Subcutaneous preadipocyte (primary cell): ENCODE data around the gene TMEM87A. TPM values are rescaled to one million over a fixed set of nuclear protein-coding genes. Genes with fewer than 3 reads are reported as not detected.

Experiments used
- small RNA-seq: library from RNA; depleted of rRNA; stranded (forward); fragments of <200 nt; gene quantifications from one replicate; pipeline ENCODE3, GENCODE V24; 2012
- total RNA-seq: library from RNA; depleted of rRNA; stranded (reverse); fragments of >200 nt; gene quantifications from 2 replicates; pipeline ENCODE4 v1.2.3, GENCODE V29; 2012

TMEM87A gene, protein sequence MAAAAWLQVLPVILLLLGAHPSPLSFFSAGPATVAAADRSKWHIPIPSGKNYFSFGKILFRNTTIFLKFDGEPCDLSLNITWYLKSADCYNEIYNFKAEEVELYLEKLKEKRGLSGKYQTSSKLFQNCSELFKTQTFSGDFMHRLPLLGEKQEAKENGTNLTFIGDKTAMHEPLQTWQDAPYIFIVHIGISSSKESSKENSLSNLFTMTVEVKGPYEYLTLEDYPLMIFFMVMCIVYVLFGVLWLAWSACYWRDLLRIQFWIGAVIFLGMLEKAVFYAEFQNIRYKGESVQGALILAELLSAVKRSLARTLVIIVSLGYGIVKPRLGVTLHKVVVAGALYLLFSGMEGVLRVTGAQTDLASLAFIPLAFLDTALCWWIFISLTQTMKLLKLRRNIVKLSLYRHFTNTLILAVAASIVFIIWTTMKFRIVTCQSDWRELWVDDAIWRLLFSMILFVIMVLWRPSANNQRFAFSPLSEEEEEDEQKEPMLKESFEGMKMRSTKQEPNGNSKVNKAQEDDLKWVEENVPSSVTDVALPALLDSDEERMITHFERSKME
- 43.4 and 51.0 TPM in 2 replicates for total RNA-seq

DNA sequence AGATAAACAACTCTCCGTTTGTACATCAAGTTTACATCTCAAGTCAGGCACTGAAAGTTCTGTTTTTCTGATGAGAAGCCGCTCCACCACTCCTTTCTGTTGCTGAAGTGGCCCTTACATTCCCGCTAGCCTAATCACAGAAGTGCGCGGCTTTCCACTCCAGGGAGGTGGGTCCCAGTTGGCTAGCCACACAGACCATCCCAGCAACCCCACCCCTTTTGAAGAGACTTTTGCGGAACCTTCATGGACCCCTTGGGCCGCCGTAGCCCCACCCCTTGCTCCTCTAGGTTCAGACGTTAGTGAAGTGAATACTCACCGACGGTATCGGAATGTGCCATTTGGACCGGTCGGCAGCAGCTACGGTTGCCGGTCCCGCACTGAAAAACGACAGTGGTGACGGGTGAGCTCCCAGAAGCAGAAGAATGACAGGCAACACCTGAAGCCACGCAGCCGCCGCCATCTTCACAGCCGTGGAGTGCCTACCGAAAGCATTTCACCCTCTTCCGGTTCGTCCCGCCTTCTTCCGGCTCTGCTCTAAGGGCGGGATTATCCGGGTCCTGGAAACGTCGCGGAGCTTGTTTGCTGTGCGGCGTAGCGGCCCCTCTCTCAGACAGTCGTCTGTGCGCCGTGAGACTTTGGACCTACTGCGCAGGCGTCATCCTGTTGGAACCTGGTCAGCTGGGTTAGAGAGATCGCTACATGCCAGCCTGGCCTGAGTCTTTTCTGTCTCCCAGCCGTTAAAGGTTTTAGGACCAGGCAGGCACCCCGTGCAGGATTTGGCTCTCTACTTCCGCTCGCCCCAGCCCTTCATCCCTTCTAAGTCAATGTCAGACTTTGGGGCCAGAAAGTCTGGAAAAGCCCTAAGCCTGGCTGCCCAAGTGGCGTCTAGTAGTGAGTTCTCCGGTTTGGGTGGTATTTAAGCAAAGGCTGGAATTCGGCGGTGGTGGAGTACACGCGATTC, at the start of gene TMEM87A, which contains the start of gene GANC:
Gene TMEM87A, minus strand, starts transcription at position 495 of the 961 bp plus-strand sequence. Its CDS starts 35 bp downstream, at position 460.
Gene GANC, plus strand, starts transcription at position 263 of the 961 bp plus-strand sequence. CDS start 1,281 bp downstream, outside the sequence.

DNA sequence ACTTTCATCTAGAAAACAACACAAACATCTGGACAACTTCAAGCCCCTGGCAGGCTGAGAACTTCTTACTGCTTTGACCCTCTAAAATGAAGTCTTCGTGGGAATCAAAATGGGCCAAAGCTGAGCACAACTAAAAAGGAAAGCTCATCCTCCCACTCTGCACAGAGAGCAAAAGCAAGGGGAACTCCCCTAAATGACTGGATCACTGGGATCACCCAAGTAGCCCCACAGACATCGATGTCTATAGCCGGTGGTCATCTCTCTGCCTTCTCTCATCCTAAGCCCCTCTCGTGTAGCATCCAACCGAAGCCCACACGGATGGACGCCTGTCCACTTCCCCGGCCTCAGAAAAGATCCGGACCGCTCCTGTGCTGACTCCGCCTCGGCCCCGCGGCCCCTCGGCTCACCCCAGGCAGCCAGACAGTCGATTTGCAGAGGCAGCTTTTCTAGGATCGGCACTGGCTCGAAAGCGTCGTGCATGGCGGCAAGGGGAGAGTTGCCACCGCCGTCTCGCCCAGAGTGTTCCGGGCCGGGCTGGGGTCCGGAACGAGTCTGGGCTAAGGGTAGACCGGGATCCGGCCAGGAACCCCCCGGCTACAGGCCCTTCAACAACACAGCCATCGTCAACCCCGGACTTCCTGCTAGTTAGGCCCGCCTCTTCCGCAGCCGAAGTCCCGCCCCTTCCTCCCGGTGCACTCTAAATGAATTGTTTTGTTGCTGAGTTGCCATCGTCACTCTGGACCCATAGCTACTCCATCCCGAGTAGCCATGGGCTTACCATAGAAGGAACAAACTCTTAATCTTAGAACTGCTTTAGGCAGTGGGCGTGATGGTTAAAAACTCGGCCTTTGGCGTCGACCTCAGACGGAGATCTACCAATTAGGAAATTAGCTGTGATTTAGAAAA, 65.3 kb downstream of the TMEM87A start, which contains the start of gene VPS39:
Gene VPS39, minus strand, starts transcription at position 631 of the 906 bp plus-strand sequence. Its CDS starts 151 bp downstream, at position 480.

Small RNAs within 50 kb of the gene (small RNA-seq; reads per million reads assigned to genes)
- 5.6 reads per million, percentile 93 among the genes with 10 or more reads in this experiment for gene MIR627

Other genes starting within 250 kb of the TMEM87A start
- gene PLA2G4D, start 178.9 kb downstream of the TMEM87A start, total RNA-seq: not detected in 2 replicates
- gene PLA2G4F, start 116.8 kb downstream of the TMEM87A start, total RNA-seq: not detected in 2 replicates
- 42.3 and 42.4 TPM in 2 replicates for gene VPS39, start 65.1 kb downstream of the TMEM87A start, total RNA-seq
- gene GANC, start 232 bp downstream of the TMEM87A start, total RNA-seq: 17.6 and 19.7 TPM in 2 replicates
- gene CAPN3, start 86.1 kb upstream of the TMEM87A start, total RNA-seq: 1.2 and 1.5 TPM in 2 replicates
- 77.2 and 103 TPM in 2 replicates for gene ZNF106, start 217.7 kb upstream of the TMEM87A start, total RNA-seq
- gene SNAP23, start 222.2 kb upstream of the TMEM87A start, total RNA-seq: 57.0 and 61.6 TPM in 2 replicates